Epithelial cell of esophagus (primary cell): ENCODE measurements around the gene CDKL4.
"Not testable (repeated sequence)": the region's sequence is repeated elsewhere in the genome, so short reads cannot be mapped to it uniquely, and the experiment has no call there.

Experiments
- DNase-seq: peaks from one replicate; pipeline ENCODE4 v3.0.0; 2010; ENCODE audit warnings: low read depth
- H3K4me3 ChIP-seq: 2 replicates; pipeline ENCODE4 v1.5.1; 2011; ENCODE audit warnings: mild to moderate bottlenecking, low read length, control low read depth
- CTCF ChIP-seq: IDR thresholded peaks from 2 replicates; pipeline ENCODE4 v1.5.1; 2011; ENCODE audit warnings: low read depth, mild to moderate bottlenecking, low read length, control low read depth, inconsistent platforms; ENCODE audit not compliant: insufficient read depth; ENCODE audit errors: missing control alignments

CDKL4 gene

GRCh38 chr2:39160982-39161381 lies 82.8 kb downstream of the CDKL4 start:
- TF ChIP-seq CTCF, result no peak
- no peak for DNase-seq
- no peak overlapping the region for H3K4me3 ChIP-seq

GRCh38 chr2:39159283-39159682 lies 84.5 kb downstream of the CDKL4 start:
- DNase-seq, result no peak
- no peak for TF ChIP-seq CTCF
- H3K4me3 ChIP-seq, result no peak overlapping the region

GRCh38 chr2:39158351-39158750 lies 85.4 kb downstream of the CDKL4 start:
- no peak for TF ChIP-seq CTCF
- H3K4me3 ChIP-seq, result no peak overlapping the region
- DNase-seq, result peak; percentile 50

GRCh38 chr2:39156846-39157245 lies 86.9 kb downstream of the CDKL4 start:
- TF ChIP-seq CTCF, result no peak
- H3K4me3 ChIP-seq, result no peak overlapping the region

GRCh38 chr2:39156107-39156506 lies 87.7 kb downstream of the CDKL4 start:
- DNase-seq, result no peak
- no peak overlapping the region for H3K4me3 ChIP-seq
- no peak for TF ChIP-seq CTCF

More at GRCh38 chr2:39156846-39157245, 86.9 kb downstream of the CDKL4 start:
- no peak for DNase-seq

GRCh38 chr2:39155573-39155972 lies 88.2 kb downstream of the CDKL4 start:
- DNase-seq, H3K4me3 ChIP-seq: not testable (repeated sequence)

GRCh38 chr2:39154944-39155343 lies 88.8 kb downstream of the CDKL4 start:
- H3K4me3 ChIP-seq, result no peak overlapping the region
- no peak for TF ChIP-seq CTCF
- no peak for DNase-seq

GRCh38 chr2:39153312-39153711 lies 90.5 kb downstream of the CDKL4 start:
- DNase-seq, result peak; percentile 45
- no peak for TF ChIP-seq CTCF
- H3K4me3 ChIP-seq, result no peak overlapping the region
